HL-60/S4 treated with phorbol 12-myristate 13-acetate at 8.2 ng/mL for 4 days and 3 days (cell line): Measurements from ENCODE around the gene L3MBTL1.

Experiments
- in situ Hi-C: fragments of 300-500 bp; cut with MboI; formaldehyde crosslinking; loops from 2 replicates; pipeline ENCODE4 v1.15.0; 2022; ENCODE audit warnings: low sequenced_read_pairs

Gene L3MBTL1

DNA sequence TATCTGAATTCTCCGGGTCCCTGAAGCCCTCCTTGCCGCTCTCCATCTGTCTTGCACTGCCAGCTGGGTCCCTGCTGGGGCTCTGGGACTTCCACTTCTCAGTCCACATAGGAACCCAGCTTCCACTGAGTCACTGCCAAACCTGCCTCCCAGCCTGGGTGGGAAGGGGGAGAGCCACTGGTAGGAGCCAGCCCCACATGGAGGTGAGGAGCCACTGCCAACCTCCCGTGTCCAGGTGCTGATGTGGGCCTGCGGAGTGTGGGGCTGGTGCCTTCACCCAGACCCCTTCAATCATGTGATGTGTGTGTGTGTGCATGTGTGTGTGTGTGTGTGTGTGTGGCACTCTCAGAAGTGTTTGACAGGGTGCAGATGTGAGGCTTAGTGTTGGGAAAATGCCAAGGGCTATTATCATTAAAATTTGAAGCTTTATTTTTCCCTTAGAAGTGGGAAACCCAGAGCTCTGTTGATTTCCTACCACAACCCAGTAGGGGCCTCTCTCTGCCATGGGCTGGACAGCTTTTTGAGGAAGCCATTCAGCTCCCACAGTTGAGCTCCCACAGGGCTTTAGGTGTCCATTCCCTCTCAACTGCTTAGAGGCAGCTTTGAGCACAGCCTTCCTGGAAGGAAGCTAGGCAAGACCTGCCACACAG, 42.0 kb downstream of the L3MBTL1 start:
- in situ Hi-C loops = loop anchor here (25.0 kb wide), 1 partner anchor 538 kb away; no protein-coding TSS in a partner anchor

DNA sequence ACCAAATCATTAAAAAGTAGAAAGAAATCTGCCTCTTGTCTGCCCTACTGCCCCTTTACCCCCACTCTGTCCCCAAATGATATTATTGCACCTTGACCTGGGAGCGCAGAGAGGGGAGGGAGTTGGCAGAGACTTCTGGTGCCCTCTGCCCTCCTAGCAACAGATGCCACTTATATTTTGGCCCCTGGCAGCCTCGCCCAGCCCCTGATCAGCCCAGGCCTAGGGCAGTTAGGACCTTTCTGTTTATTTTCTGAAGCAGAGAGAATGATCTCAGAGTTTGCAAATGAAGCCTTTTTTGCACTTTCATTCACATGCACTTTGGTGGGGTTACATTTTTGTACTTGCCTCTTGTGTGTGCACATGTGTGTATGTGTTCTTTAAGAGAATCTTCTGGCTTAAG, 43.0 kb downstream of the L3MBTL1 start:
- in situ Hi-C loops = no loop called here

DNA sequence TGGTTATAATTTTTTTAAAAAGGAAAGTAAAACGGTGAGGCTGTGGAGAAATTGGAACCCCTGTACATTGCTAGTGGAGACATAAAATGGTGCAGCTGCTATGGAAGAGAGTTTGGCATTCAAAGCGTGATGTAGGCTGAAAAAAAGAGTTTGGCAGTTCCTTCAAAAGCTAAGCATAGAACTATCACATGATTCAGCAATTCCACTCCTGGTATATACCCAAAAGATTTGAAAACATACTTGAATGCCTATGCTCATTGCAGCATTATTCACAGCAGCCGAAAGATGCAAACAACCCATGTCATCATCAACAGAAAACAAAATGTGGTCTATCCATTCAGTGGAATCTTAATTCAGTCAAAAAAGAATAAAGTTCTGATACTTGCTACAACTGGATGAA, 46.9 kb downstream of the L3MBTL1 start:
- in situ Hi-C loops = no loop called here

DNA sequence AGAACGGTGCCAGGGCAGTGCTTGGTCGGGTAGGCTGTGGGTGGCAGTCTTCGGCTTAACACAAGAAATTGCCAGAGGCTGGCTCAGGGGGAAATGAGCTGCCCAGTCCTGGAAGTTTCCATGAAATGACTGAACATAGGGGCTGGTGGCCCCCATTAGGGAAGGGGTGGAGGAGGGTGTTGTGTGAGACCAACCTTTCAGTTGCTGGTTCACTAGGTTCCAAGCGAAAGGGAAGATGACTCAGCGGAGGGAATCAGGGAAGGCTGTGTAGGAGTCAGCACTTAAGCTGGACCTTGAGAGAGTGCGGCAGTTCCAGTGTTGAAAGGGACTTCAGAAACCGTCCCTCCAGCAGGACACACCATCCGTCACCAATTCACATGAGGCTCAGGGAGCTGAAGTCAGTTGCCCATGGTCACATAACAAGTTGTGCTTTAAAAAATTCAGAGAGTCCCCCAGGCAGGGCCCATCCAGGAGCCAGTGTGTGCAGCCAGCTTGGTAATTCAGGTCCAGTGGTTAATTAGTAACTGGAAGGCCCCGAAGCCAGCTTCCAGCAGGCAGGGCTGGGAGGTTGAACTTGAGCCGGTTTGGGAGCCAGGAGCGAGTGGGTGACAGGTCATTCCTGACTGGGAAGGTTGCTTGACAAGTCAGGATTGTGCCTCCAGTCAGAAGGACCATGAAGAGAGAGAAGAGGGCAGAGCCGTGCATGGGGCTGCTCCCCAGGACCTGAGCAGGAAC, 51.1 kb downstream of the L3MBTL1 start, which contains the start of gene SGK2:
Gene SGK2, plus strand, starts transcription at position 616 of the 735 bp plus-strand sequence. CDS start 7,469 bp downstream, outside the sequence.
- in situ Hi-C loops = no loop called here

DNA sequence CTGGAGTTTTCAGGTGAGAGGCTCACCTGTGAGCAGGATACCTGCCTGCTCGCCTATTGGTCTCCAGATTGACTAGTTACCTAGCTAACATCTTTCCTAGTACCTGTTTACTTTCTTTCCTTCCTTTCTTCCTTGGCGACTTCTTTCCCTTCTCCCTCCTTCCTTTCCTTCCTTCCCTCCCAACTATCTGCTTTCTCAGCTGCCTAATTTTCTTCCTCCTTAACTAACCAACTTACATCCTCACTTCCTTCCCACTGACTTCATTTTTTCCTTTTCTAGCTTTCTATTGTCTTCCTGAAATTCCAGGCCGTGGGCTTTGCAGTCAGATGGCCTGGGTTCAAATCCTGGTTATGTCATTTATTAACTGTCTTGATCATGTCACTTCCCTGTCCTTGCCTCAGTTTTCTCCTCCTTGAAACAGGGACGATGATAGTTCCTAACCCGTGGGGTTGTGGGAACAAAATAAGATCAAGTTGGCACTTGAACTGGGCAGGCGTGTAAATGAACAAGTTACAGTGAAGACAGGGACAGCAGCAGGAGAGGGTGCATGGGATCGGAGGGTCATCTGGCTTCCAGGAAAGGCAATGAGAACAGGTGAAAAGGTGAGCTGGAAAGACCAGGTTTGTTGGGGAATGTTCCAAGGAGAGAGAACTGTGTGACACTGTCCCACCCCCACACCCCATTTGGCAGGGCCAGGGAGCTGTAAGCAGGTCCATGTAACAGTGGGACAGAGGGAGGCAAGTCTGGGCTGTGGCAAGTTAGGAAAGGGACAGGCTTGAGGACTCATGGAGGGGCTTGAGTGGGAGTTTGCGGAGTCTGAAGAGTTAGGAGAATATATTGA, 51.9 kb downstream of the L3MBTL1 start:
- in situ Hi-C loops = no loop called here

DNA sequence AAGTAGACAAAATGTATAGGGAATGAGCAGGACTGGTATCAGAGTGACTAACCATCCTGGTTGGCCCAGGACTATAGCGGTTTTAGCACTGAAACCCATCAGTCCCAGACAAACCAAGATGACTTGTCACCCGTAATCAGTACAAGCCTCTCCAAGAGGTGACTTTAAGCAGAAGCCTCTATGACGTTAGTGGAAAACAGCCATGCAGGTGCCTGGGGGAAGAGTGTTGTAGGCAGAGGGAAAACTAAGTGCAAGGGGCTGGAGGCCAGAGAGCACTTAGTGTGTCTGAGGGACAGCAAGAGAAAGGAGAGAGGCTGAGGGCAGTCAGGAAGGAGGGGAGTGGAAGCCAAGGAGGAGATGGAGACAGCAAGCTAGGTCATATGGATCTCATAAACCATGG, 53.5 kb downstream of the L3MBTL1 start:
- in situ Hi-C loops = no loop called here

DNA sequence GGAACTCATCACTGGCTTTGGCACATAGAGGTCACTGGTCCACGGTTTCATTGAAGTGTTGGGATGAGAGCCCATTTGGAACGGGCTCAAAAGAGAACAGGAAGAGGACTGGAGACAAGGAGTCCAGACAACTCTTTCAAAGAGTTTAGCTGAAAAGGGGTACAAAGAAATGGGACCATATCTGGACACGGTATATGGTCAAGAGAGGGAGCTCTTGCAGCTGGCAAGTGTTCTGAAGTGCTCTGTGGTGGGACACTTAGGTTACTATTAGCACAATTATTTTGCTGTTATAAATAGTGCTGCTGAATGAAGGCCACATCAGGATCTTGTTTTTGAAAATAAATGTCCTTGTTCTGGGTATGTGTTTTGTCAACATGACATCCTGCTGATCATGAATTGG, 55.9 kb downstream of the L3MBTL1 start:
- in situ Hi-C loops = no loop called here

DNA sequence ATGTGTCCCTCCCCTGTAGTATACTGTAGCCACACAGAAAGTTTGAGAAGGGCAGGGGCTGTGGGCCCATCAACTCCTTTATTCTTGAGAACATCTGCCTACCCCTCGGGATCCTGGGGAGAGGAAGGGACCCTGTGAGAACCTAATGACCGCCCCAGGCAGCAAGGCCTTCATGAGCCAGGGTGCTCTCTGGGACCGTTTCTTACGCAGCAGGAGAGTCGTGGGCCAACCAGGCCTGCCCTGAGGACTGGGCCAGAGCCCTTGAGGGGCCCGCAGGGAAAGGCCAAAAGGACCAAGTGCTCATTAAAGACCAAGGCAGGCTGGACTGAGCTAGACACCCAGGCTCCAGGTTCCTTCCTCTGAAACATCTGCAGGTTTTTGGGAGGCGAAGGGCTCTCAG, 56.5 kb downstream of the L3MBTL1 start:
- in situ Hi-C loops = no loop called here

DNA sequence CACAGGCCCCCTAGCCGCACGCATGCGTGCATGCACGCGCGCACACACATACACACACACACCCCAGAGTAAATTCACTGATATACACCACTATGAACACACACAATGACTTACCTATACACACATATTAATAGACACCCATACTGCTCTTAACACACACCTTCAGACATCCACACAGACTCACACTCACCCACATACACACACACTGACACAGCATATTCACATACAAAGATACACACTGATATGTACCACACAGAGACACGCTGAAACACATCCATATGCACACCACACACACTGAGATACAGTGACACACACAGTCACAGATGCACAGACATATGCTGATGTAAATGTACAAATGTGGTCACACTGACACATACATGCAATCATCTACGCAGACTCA, 57.0 kb downstream of the L3MBTL1 start:
- in situ Hi-C loops = no loop called here

DNA sequence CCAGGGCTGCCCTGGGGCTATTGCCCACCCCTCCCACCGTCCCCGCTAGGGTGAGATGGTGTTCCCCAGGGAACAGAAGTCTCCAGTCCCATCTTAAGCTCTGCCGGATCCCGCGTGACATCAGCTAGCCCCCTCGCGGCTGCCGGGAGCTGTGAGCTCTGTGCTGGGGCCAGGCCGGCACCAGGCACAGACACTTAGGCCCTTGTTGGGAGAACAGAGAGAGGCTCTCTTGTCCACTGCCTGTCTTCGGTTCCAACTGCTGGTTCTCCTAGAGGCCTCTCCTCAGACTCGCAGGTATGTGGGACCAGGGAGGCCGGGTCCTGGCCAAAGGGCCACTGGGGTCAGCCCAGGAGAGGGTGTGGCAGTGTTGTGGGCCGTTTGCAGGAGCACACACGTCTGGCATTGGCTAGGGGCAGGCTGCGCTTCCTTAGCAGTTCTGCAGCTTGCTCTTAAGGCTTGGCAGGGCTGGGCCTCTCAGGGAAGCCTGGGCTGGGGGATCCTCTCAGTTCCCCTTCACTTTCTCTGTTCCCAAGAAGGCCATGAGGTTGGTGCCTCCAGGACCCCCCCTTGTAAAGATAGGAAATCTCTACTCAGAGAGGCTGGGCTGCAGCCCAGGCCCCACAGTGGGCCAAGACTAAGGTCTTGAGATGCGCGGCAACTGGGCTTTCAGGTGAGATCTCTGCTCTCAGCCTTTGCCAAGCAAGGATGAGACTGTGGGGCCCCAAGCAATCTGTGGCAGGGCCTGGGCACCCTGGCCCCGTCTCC, 57.7 kb downstream of the L3MBTL1 start:
- in situ Hi-C loops = no loop called here

DNA sequence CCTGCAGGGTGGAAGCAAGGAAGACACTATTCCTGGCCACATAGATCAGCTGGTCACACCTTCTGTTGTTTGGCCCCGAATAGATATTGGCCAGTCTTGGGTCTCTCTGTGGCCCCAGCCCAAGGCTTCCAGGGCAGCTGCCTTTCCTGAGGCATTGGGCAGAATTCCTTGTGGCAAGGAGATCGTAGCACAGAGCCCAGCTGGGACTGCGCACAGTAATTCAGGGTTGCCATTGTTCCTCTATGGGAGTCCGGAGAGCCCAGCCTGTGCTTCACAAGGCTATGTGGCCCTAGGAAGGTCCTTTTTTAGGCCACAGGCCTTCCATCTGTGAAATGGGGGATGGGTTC, 58.2 kb downstream of the L3MBTL1 start:
- in situ Hi-C loops = no loop called here

DNA sequence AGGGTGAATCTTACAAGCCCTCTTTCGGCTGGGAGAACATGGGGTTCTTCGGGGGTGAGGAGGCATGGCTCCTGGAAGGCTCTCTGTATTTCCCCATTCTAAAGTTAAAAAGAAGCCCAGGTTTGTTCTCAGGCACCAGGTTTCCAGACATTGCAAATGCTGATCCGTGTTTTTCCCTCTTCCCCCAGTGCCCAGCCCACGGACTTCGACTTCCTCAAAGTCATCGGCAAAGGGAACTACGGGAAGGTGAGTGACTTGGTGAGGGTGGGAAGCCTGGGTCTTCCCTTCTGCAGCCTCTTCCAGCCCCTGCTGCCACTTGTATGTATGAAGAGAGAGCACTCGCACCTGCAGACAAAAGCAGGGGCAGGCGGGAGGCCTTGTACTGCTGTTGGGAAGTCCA, 60.0 kb downstream of the L3MBTL1 start:
- in situ Hi-C loops = no loop called here

DNA sequence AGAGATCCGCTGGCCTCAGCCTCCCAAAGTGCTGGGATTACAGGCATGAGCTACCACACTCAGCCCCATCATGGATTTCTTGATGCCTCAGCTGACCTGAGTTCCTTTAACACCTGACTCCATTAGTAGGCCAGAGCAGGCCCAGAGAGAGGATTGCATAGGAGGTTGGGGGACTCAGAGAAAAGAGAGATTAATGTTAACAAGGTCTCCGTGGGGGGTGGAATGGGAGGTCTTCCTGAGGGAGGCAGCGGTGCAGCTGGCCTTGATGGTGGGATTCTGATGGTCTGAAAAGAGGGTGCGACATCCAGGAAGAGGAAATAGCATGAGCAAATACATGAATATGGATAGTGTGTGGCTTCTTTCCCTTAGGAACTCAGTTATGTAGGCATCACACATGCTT, 61.2 kb downstream of the L3MBTL1 start:
- in situ Hi-C loops = no loop called here

DNA sequence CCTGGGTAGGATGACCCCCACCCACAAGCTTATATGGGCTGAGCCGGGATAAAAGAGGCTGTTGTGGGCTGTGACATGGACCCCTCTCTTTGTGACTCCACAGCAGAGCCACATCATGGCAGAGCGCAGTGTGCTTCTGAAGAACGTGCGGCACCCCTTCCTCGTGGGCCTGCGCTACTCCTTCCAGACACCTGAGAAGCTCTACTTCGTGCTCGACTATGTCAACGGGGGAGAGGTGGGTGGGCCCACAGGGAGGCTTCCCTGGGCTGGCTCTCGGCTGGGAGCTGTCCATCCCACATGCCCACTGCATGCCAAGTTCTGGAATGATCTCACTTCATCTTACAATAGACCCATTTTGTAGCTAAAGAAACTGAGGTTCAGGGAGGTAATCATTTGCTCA, 61.8 kb downstream of the L3MBTL1 start:
- in situ Hi-C loops = no loop called here

DNA sequence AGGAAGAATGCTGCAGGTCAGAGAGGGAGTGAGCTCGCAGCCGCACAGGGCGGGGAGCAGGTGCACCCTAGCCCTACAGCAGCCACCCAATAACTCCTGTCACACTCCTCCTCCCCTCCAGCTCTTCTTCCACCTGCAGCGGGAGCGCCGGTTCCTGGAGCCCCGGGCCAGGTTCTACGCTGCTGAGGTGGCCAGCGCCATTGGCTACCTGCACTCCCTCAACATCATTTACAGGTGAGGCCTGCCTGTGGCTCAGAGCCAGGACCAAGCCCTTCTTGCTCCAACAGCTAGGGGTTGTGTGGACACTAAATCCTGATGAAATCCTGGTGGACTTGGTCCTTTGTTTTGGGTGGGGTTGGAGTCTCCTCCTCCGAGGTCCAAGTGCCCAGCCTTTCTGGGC, 63.0 kb downstream of the L3MBTL1 start:
- in situ Hi-C loops = no loop called here

DNA sequence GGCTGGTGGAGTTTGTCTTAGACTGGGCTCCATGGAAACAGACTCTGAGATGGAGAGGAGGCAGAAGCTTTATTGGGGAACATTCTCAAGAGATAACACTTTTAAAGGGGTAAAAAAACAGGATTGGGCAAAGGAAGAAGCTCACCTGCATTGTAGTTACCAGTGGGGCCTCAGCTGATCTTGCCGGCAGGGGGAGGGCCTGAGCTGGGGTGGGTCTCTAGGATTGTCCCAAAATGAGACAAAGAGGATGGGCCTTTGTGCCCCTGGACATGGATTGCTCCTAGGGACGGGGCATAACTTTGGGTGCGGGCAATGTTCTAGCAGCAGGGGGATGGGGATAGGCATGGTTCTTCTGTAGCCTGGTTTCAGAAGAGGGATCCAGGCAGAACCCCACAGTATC, 63.8 kb downstream of the L3MBTL1 start:
- in situ Hi-C loops = no loop called here

DNA sequence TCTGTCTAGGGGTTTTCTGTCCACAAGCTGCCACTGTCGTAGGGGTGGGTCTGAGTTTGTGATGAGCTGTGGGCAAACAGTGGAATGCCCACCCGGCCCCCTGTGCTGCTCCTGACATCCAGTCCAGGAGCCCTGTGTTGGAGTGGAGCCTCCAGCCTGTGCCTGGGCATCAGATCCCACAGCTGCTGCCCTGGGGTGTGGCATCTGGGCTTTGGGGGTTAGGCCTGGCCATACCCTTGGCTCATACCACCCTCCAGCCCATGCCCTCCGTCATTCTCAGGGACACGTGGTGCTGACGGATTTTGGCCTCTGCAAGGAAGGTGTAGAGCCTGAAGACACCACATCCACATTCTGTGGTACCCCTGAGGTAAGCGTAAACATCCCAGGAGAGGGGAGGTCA, 64.3 kb downstream of the L3MBTL1 start:
- in situ Hi-C loops = no loop called here

DNA sequence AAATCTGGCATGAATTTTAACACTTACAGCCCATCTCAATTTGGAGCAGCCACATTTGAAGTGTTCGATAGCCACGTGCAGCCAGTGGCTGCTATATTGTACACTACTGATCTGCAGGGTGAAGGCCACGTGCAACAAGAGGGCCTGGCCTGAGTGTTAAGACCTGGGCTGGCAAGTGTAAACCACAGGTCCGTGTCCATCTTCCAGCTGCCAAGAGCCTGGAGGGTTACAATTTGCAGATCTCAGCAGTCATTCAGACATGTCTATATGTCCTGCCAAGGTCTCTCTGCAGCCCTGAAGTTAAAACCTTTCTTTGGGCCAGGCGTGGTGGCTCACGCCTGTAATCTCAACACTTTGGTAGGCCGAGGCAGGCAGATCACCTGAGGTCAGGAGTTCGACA, 65.4 kb downstream of the L3MBTL1 start:
- in situ Hi-C loops = no loop called here

DNA sequence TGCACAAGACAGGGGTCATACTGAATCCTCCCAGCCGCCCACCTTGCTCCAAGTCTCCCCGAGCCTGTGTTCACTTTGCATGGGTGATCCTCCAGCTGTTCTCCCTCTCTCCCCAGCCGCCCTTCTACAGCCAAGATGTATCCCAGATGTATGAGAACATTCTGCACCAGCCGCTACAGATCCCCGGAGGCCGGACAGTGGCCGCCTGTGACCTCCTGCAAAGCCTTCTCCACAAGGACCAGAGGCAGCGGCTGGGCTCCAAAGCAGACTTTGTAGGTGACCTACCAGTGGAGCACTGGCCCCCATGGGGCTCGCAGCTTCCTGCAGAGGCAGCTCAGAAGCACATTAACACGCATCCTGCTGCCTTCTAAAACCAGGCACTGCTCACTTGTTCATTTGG, 68.6 kb downstream of the L3MBTL1 start:
- in situ Hi-C loops = no loop called here

DNA sequence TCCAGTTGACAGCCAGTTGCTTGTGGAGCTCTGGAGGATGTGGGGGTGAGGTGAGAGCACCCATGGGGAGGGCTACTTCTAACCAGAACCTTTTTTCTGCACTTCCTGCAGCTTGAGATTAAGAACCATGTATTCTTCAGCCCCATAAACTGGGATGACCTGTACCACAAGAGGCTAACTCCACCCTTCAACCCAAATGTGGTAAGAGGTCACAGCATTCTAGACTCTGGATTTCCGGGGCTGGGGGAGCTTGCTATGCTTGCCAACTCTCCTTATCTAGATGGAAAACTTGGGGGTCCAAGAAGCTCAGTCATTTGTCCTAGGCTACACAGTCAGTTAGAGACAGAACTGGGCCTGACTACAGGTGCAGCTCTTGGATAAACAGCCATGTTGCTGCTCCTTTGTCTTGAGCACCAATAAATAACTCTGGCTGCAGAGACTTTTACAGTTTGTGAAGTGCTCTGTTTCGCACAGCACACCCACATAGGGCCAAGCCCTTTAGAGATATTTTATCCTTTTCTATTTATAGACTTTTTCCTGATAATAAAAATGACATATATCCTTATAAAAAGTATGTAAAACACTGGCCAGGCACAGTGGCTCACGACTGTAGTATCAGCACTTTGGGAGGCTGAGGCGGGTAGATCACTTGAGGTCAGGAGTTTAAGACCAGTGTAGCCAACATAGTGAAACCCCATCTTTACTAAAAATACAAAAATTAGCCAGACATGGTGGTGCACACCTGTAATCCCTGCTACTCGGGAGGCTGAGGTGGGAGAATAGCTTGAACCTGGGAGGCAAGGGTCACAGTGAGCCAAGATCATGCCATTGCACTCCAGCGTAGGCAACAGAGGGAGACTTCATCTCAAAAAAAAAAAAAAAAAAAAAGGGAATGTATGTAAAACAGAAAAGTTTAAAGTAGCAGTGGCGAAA, 72.6 kb downstream of the L3MBTL1 start:
- in situ Hi-C loops = no loop called here
